Measurements from ENCODE around the gene SCAANT1.

GRCh38 chr3:63946753-63947152 lies 34.6 kb upstream of the SCAANT1 start:
- TF ChIP-seq CTCF (IDR thresholded peaks at IDR 0.05) (no peak), POLR2A (IDR thresholded peaks at IDR 0.05) (no peak)
